GM12892 (cell line): ENCODE measurements around the gene GSTA4.
"Not testable (repeated sequence)": the region's sequence is repeated elsewhere in the genome, so short reads cannot be mapped to it uniquely, and the experiment has no call there.

ENCODE experiments used
- POLR2A ChIP-seq: IDR thresholded peaks from 2 replicates; pipeline ENCODE4 v1.6.1; 2011; ENCODE audit warnings: low read depth, low read length, control low read depth
- POLR2AphosphoS5 ChIP-seq: IDR thresholded peaks from 2 replicates; pipeline ENCODE4 v1.6.1; 2011; ENCODE audit warnings: low read depth, low read length, control low read depth

DNA sequence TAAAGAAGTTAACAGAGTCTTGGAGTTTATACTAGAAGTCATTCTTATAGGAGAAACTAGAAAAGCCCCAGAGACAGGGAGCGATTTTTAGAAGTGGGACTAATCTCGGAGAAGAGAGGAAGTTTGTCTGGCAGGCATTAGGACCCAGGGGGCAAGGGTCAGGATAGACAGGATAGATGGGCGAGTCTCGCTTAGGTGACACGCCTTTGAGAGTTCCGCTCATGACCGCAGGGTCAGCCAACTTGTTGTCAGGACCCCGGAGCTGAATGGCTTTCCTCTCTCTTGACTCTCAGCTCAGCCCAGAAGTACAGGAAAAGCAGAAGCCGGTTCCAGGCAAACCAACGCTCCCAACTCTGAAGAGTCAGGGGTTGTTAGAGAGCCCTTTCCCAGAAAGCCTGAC is 34.1 kb downstream of the GSTA4 start:
- TF ChIP-seq POLR2A, POLR2AphosphoS5: not testable (repeated sequence)
